Measurements from ENCODE around the gene RDH11.
"Not testable (repeated sequence)": the region's sequence is repeated elsewhere in the genome, so short reads cannot be mapped to it uniquely, and the experiment has no call there.

Gene RDH11, protein sequence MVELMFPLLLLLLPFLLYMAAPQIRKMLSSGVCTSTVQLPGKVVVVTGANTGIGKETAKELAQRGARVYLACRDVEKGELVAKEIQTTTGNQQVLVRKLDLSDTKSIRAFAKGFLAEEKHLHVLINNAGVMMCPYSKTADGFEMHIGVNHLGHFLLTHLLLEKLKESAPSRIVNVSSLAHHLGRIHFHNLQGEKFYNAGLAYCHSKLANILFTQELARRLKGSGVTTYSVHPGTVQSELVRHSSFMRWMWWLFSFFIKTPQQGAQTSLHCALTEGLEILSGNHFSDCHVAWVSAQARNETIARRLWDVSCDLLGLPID

DNA sequence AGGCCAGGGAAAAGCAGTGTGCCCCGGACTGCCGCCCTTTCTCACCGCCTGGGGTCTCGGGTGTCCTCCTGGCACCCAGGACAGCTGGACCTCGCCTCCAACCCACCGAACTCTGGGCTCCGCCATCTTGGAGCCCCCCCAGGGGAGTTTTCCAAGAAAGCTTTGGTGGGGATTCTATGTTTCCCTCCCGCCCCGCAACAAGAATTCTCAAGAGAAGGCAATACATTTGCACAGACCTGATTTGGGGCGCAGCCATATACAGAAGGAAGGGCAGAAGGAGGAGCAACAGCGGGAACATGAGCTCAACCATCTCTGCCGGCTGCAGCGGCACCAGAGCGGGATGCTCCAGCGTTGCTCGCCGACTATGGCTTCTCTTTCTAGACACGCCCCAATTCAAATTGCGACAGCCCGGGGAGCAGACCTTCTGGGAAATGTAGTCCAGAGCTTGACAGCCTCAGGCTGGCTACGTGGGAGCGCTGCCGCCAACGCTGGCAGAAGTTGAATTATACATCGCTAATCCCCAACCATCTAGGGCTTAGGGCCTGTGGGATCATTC is at the start of gene RDH11:
Gene RDH11 (minus strand): TSS at position 371 of the 556 bp plus-strand sequence. CDS start 61 bp downstream, at position 310.
- peak; percentile 70 to 77 for DNase-seq (ENCODE audit: low read depth in 2 of 2)

DNA sequence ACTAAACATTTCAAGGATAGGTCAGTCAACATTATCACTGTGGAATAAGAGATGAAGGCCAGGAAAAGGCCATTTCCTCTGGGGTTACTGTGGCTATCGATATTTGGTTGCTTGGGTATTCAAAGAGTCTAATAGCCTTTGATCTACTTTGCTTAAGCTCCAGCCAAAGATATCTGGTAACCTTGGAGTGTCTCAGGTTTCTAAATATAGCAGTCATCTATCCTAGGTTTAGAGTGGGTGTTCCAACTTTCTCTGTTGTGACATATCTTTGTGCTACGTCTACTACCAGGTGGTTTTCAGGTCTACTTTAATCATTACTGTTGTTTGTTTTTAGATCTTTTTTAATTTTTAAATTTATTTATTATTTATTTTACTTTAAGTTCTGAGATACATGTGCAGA is 48.5 kb upstream of the RDH11 start:
- no peak for DNase-seq (ENCODE audit: low read depth in 2 of 2)

DNA sequence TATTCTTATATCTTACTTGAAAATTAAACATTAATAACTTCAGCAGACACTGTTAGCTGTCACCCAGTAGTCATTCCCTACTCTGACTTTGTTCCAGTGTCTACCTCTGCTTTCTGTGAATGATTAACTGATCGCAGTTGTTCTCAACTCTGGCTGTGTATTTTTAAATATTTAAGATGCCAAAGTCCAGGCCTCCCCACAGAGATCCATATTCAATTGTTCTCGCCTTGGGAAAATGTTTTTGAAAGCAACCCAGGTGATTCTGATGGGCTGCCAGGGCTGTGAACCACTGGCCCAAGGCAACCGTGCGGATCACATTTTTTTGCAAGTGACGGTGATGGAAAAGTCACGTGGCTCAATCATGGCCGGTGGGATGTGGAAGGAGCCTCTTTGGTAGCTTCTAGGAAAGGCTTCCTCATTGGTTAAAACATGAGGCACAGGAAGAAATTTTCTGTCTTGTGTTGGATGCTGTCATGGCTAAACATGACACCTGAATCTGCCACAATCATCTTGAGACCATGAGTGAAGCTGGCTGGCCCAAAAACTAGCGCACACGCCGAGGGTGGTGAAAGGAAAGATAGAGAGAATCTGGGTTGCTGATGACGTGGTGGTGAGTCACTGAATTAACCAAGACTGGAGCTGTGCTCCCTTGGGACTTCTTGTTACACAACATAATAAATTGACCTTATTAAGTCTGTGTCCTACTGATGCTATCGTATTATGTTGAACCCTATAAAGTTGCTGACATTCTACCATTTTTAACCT is 43.4 kb upstream of the RDH11 start:
- peak; percentile 82 to 86 for DNase-seq (ENCODE audit: low read depth in 2 of 2)

GRCh38 chr14:67736771-67737170 is 41.2 kb upstream of the RDH11 start:
- DNase-seq (ENCODE audit: low read depth in 2 of 2), result no peak

DNA sequence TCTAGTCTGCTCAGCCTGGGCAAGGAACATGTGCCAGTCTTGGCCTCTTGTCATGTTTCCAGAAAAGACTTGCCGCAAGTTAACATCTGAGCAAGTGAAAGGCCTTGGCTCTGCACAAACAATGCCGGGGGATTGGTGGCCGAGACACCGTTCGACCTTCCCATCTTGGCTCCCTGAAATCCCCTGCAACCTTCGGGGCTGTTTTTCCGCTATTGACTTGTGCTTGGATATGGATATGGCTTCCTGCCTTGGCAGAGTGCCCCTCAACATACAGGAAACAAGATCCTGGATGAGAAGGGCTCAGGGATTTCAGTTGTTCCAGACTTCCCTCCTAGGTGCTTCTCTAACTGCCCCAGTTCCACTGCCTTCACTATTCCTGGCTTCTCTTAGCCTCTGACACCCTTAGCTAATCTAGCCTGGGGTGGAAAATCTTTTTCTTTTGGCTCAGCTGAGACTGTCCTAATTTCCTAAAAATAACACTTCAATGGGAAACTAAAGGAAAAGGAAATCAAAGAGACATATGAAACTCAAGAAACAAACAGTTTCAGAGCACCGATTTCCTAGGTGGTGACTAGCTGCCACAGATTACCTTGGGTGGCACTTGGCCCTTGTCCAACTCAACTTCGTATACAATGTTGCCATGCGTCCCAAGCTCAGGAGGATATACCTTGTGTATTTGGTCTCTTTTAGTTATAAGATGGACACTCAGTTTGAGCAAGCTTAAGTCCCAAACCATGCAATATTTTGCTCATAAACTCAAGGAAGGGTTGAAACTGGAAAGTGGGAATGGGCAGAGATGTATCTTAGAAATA is 40.0 kb upstream of the RDH11 start:
- DNase-seq (ENCODE audit: low read depth in 2 of 2), result no peak

GRCh38 chr14:67734675-67735074 is 39.1 kb upstream of the RDH11 start:
- no peak for DNase-seq (ENCODE audit: low read depth in 2 of 2)

GRCh38 chr14:67733616-67734015 is 38.1 kb upstream of the RDH11 start:
- no peak for DNase-seq (ENCODE audit: low read depth in 2 of 2)

GRCh38 chr14:67729072-67729885 is 33.7 kb upstream of the RDH11 start:
- no peak for DNase-seq (ENCODE audit: low read depth in 2 of 2)

GRCh38 chr14:67728258-67728657 is 32.7 kb upstream of the RDH11 start:
- no peak for DNase-seq (ENCODE audit: low read depth in 2 of 2)

DNA sequence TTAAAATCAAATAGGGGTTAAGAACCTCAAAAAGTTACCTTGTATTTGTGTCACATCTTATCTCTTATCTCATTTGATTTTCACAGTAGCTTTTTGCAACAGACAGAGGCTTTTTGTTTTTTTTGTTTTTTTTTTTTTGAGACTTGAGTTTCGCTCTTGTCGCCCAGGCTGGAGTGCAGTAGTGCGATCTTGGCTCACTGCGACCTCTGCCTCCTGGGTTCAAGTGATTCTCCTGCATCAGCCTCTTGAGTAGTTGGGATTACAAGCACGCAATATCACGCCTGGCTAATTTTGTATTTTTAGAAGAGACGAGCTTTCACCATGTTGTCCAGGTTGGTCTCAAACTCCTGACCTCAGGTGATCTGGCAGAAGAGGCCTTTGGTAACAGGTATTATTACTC is 31.8 kb upstream of the RDH11 start:
- no peak for DNase-seq (ENCODE audit: low read depth in 2 of 2)

- DNase-seq (ENCODE audit: low read depth in 2 of 2), result no peak
Observed at GRCh38 chr14:67725171-67725570, 29.6 kb upstream of the RDH11 start.

GRCh38 chr14:67722293-67722692 is 26.7 kb upstream of the RDH11 start:
- no peak for DNase-seq (ENCODE audit: low read depth in 2 of 2)

GRCh38 chr14:67721875-67722274 is 26.3 kb upstream of the RDH11 start:
- DNase-seq (ENCODE audit: low read depth in 2 of 2), result no peak

DNA sequence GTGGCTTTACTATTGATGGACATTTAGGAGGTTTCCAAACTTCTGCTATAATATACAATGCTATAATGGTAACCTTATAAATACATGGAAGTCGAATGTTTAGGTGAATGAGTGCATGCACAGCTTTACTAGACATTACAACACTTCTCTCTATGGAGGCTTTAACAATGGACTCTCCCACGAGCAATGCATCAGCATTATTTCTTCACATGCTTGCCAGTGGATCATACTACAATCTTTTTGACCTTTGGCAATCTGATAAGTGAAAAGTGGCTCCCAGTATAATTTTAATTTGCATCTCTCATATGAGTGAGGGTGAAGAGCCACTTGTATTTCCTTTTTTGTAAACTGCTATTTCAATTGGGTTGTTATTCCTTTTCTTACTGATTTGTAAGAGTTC is 24.3 kb upstream of the RDH11 start:
- DNase-seq (ENCODE audit: low read depth in 2 of 2), result no peak

DNA sequence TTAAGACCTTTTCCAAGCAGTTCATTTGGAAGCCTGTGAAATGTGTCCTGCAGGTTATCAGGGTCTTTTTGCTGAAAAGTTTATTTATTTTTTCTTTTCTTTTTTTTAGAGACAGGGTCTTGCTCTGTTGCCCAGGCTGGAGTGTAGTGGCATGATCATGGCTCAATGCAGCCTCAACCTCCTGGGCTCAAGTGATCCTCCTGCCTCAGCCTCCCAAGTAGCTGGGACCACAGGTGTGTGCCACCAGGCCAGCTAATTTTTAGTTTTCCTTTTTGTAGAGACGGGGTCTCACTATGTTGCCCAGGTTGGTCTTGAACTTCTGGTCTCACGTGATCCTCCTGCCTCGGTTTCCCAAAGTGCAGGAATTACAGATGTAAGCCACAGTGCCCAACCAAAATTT is 23.8 kb upstream of the RDH11 start:
- DNase-seq (ENCODE audit: low read depth in 2 of 2), result not testable (repeated sequence)

- DNase-seq (ENCODE audit: low read depth in 2 of 2), result no peak
Observed at GRCh38 chr14:67718265-67718664, 22.7 kb upstream of the RDH11 start.

GRCh38 chr14:67717048-67717447 is 21.5 kb upstream of the RDH11 start:
- DNase-seq (ENCODE audit: low read depth in 2 of 2), result no peak

GRCh38 chr14:67710209-67710608 is 14.6 kb upstream of the RDH11 start:
- no peak for DNase-seq (ENCODE audit: low read depth in 2 of 2)

DNA sequence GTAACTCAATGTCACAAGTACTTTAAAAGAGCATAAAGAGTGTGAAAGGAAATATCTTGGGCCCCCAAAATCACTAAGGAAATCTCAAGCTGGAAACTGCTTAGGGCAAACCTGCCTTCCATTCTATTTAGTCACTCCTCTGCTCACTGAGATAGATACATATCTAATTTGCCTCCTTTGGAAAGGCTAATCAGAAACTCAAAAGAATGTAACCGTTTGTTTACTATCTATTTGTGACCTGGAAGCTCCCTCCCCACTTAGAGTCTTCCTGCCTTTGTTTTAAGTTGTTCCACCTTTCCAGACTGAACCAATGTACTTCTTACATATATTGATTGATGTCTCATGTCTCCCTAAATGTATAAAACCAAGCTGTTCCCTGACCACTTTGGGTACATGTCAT is 14.2 kb upstream of the RDH11 start:
- not testable (repeated sequence) for DNase-seq (ENCODE audit: low read depth in 2 of 2)

GRCh38 chr14:67709346-67709745 is 13.8 kb upstream of the RDH11 start:
- not testable (repeated sequence) for DNase-seq (ENCODE audit: low read depth in 2 of 2)

- DNase-seq (ENCODE audit: low read depth in 2 of 2), result no peak
Observed at GRCh38 chr14:67705211-67705610, 9.6 kb upstream of the RDH11 start.

Data from fibroblast of skin of left biceps (primary cell).